ELF-1 (cell line): ENCODE results near the gene ERC2.

Experiments used
- DNase-seq: peaks from one replicate; pipeline ENCODE4 v3.0.0-alpha.2; 2016; ENCODE audit warnings: low read depth, low spot score

Gene ERC2

DNA sequence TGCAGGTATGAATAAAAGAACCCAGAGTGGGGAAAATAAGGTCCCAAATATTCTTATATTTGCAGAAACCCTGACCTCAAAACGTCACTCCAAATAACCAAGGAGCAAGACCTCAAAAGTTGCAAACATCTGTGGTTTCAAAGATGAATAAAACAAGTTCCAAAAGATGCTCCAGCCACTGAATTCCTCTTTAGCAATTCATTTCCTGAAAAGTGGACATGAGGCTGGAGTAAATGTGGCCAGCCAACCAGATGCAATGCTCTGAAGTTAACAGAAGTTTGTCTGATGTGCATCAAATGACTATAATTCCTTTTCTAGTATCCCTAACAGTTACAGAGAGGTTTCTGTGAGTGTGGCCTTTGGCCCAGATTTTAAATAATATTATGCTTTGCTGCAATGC, 910.0 kb downstream of the ERC2 start:
- DNase-seq: no peak

DNA sequence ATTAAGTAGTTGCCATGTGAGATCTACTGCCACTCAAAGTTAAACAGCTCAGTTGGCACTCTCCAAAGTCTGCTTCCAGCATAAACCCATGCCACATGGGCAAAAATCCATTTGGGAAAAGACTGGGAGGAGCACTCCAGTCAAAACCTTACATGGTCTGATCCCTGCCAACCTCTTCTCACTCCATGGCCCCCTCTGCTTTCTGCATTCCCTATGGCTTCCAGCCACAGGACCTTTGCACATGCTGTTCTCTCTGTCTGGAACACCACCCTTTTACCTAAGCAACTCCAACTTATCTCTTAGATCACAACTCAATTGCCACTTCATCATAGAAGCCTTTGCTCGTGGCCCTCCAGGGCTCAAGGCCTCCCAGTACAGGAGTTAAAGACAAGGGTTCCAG, 910.7 kb downstream of the ERC2 start:
- DNase-seq: no peak

DNA sequence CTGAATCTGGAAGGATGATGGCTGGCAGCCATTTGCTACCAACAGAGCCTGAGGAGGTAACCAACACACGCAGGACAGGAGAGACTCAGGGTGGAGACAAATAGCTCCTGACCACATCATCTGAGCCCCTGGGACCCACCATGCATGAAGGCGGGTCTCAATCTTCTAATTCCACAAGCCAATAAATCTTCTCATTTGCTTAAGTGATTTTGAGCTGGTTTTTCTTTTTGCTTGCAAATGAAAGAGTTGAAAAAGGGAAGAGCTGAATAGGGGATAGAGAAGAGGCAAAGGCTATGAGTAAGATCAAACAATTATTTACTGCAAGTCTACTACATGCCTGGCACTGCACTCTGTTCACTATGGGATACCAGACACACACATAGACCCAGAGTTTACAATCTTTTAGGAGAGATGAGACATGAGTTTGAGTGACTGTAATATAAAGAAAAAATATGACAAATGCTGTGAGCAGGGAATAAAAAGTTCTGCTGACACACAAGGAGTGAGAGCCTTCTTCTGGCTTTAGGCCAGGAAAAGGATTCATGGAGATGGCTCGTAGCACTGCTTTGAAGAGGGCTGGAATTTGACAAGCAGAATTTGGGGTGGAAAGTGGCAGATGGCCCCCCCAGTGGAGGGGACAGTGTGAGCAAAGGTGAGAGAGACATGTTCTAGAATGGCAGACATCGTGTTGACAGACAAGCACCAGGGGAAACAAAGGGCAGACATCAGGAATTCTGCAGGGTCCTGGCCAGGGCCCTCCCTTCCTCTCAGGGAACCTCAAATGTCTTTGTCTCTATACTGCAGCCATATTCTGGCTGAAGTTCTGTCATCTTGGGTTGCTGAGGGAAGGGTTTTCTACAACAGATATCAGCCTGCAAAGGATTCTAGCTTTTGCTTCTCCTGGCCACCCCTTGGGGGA, 911.4 kb downstream of the ERC2 start:
- no peak for DNase-seq

- DNase-seq: peak; percentile 41
Observed at GRCh38 chr3:55555873-55556618, 912.2 kb downstream of the ERC2 start.

- peak; percentile 66 for DNase-seq
Observed at GRCh38 chr3:55554634-55555425, 913.4 kb downstream of the ERC2 start.

DNA sequence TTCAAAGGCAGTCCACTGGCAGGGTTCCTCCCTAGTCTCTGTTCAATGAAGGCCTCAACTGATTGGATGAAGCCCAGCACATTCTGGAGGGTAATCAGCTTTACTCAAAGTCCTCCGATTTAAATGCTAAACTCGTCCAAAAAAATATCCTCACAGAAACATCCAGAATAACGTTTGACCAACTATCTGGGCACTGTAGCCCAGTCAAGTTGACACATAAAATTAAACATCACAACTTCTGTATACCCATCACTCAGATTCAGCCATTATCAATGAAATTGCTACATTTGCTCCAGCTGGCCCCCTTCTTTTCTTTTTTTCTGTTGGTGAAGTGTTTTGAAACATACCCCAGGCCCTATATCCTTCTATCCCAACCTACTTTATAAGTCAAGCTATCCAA, 916.6 kb downstream of the ERC2 start:
- no peak for DNase-seq

- DNase-seq: no peak
Observed at GRCh38 chr3:55549177-55549576, 919.1 kb downstream of the ERC2 start.

GRCh38 chr3:55546866-55547669, 921.2 kb downstream of the ERC2 start:
- DNase-seq: no peak

DNA sequence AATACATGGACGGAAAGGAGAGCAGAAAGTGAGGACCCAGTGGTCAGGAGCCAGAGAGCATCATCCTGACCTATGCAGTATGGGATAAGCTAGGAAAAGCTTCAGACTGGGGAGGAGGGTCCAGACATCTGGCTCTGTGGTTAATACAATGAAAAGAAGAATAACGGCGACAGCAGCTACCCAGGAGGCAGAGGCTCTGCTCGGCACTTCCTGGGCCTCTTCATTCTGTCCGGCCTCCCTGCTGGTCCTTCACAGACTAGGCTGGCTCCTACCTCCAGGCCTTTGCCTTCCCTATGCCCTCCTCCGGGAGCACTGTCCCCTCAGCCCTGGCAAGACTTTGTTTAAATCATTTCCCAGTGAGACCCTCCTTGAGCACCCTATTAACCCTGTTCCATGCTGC, 922.3 kb downstream of the ERC2 start:
- no peak for DNase-seq

- DNase-seq: peak; percentile 56
Observed at GRCh38 chr3:55544219-55544618, 924.0 kb downstream of the ERC2 start.

DNA sequence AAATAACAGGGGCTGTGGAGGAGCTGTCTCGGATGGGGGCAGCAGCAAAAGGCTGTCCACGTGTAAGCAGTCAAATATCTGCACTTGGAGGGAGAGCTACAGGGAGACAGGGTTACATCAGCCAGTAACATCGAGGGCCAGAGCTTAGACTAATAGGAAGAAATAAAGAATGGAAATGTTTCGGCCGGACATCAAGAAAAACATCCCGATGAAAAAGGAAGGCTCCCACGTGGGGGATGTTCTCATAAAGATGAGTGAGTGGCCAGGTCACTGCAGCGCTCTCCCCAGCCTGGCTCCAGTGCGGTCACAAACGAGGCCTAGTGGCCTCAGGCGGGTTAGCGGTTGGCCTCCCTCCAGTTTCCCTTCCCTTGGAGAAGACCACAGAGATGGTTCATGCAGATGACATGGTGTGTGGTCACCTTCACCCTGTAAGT, 925.1 kb downstream of the ERC2 start:
- DNase-seq: no peak

GRCh38 chr3:55541456-55541855, 926.8 kb downstream of the ERC2 start:
- DNase-seq: no peak

DNA sequence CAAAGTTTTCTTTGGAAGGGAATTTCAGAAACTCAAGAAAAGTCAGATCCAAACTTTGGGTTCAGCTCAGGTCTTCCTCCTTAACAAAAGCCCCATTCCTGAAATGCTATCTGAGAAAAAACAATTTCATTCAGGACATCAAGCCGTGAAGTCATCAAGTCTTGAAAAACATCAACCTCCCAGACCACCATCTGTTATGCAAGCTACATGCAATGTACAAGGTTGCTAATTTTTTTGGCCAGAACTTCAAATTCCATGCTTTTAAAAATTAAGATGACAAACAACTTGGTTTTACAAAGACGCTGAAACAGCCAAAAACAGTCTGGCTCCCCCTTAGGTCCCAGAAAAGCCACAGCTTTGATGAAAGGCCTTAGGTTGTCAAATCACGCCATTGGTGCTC, 927.3 kb downstream of the ERC2 start:
- DNase-seq: no peak

- DNase-seq: no peak
Observed at GRCh38 chr3:55540579-55540978, 927.7 kb downstream of the ERC2 start.

DNA sequence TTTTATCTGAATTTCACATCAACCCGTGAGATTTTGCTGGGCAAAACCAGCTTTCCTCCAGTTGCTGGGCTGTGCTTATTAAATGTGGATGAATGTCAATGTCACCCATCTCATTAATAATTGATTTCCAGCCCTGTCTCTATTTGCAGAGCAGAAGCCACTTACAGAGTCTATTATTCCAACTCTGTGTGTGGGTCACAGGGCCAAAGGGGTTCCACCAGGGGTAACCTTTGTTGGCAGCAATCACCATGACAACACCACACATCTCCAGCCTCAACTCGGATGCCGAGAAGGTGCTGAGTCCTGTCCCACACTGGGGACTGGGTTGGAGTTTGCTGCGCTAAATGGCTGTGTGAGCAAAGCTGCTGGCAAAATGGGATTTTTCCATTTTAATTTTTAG, 930.1 kb downstream of the ERC2 start:
- no peak for DNase-seq

DNA sequence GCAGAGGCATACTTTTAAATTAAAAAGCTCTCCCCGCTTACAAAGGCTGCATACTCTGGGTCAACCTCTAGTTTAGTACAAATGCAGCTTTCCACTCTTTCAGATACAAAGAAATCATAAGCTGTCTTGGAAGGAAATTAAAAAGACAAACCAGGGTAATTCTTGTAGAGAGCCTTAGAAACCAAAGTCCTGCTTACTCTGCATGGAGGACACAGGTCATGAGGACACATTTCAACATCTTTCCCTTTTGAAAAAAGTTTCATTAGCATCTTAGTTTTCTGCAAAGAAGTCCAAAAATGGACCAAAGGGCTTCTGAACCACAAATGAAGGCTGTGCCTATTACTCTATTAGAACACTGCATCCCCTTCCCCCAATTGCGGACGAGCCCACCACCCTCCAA, 930.7 kb downstream of the ERC2 start:
- DNase-seq: no peak

- DNase-seq: no peak
Observed at GRCh38 chr3:55537129-55537528, 931.1 kb downstream of the ERC2 start.

DNA sequence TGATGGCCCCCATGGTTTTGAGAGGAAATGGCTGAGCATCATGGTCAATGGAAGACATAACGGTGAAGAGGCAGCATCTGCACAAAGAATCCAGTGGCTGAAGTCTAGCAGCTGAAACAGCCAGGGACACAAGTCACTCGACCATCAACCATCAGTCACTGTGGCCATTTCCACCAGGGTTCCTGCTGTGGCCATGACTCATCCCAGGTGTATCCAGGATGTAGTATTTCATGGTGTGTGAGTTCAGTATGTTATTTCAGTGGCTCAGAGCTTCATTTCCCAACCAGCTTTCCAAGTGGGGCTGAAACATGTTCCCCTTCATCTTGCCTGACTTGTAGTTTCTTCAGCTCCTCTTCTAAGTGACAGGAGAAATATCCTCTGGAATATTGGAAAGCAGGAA, 933.4 kb downstream of the ERC2 start:
- DNase-seq: no peak

- no peak for DNase-seq
Observed at GRCh38 chr3:55532806-55533205, 935.5 kb downstream of the ERC2 start.

GRCh38 chr3:55531321-55531720, 936.9 kb downstream of the ERC2 start:
- no peak for DNase-seq

GRCh38 chr3:55527361-55527760, 940.9 kb downstream of the ERC2 start:
- DNase-seq: no peak
